Panc1 (cell line): ENCODE results near the gene TMEM151A. TPM values are rescaled to one million over a fixed set of nuclear protein-coding genes. Genes with fewer than 3 reads are reported as not detected.

Experiments used
- ATAC-seq: fragments of 200-7000 bp; cut with Tn5 transposase; 2 replicates; pipeline ENCODE4 v1.9.1; 2020; ENCODE audit warnings: mild to moderate bottlenecking, moderate library complexity
- BruUV-seq: library from RNA; stranded (reverse); fragments of 400-500 nt; replicated peaks from 2 replicates; lab custom pipeline; 2021; lab: Mats Ljungman, UMichigan
- CTCF ChIA-PET: fragments of 300-600 bp; sonication (Branson Sonifier 250); formaldehyde crosslinking; loops from one replicate; lab custom pipeline; 2022; ENCODE audit warnings: antibody characterized with exemption; lab: Charles Lee
- POLR2A ChIA-PET: fragments of 300-600 bp; sonication (Branson Sonifier 250); formaldehyde crosslinking; loops from one replicate; lab custom pipeline; 2022; ENCODE audit warnings: antibody characterized with exemption; lab: Charles Lee
- DNase-seq: peaks from one replicate; pipeline ENCODE4 v3.0.0-alpha.2; 2010; ENCODE audit warnings: low read depth, low spot score
- H3K27ac ChIP-seq: 2 replicates; pipeline ENCODE4 v1.5.1; 2011; ENCODE audit warnings: mild to moderate bottlenecking, low read length, inconsistent platforms
- H3K27me3 ChIP-seq: fragments of 200-500 bp; sonication (Bioruptor generic); 2 replicates; pipeline ENCODE4 v1.6.0; 2014; ENCODE audit warnings: low read length, inconsistent platforms; ENCODE audit not compliant: control insufficient read depth, insufficient read depth
- H3K36me3 ChIP-seq: fragments of 200-500 bp; sonication (Bioruptor generic); 2 replicates; pipeline ENCODE4 v1.5.1; 2014; ENCODE audit warnings: inconsistent platforms, mild to moderate bottlenecking, low read length, moderate library complexity; ENCODE audit not compliant: control insufficient read depth, insufficient read depth
- H3K4me1 ChIP-seq: 2 replicates; pipeline ENCODE4 v1.5.1; 2011; ENCODE audit warnings: inconsistent platforms, mild to moderate bottlenecking, low read length, moderate library complexity; ENCODE audit not compliant: control insufficient read depth, insufficient read depth
- H3K4me3 ChIP-seq, 2 experiments: 2 replicates each; pipeline ENCODE4 v1.5.1; 2011 to 2012; ENCODE audit warnings: low read depth in 2 of 2, low read length in 2 of 2, mild to moderate bottlenecking in 2 of 2, inconsistent platforms in 1 of 2, moderate library complexity in 1 of 2
- H3K9me3 ChIP-seq: fragments of 200-500 bp; sonication (Bioruptor generic); 2 replicates; pipeline ENCODE4 v1.5.1; 2014; ENCODE audit warnings: low read depth, mild to moderate bottlenecking, inconsistent platforms, low read length, moderate library complexity; ENCODE audit not compliant: control insufficient read depth, insufficient read depth
- POLR2AphosphoS5 ChIP-seq: IDR thresholded peaks from 2 replicates; pipeline ENCODE4 v1.6.1; 2012; ENCODE audit warnings: mild to moderate bottlenecking, low read depth, low read length, moderate library complexity
- SIN3A ChIP-seq: IDR thresholded peaks from 2 replicates; pipeline ENCODE4 v1.6.1; 2012; ENCODE audit warnings: low read depth, mild to moderate bottlenecking, low read length, moderate library complexity, borderline replicate concordance; ENCODE audit not compliant: insufficient read depth
- TCF7L2 ChIP-seq: IDR thresholded peaks from 2 replicates; pipeline ENCODE4 v1.6.1; 2011; ENCODE audit warnings: mild to moderate bottlenecking, low read depth, low read length, inconsistent platforms
- in situ Hi-C: cut with HindIII; loops from 2 replicates; pipeline ENCODE4 v1.10.0; 2016; ENCODE audit warnings: low sequenced_read_pairs, low pct_unique_long_range_greater_than_20kb
- intact Hi-C: fragments of 100-400 bp; cut with micrococcal nuclease; formaldehyde crosslinking; loops from one replicate; pipeline ENCODE4 v1.10.0; 2022; ENCODE audit not compliant: unreplicated experiment
- total RNA-seq: library from RNA; stranded (reverse); gene quantifications from one replicate; pipeline ENCODE4 v1.2.1, GENCODE V29; 2021; ENCODE audit not compliant: unreplicated experiment
- TF ChIP-seq, protein P1 (sequence below): fragments of 450-650 bp; IDR thresholded peaks from 2 replicates; pipeline ENCODE4 v1.5.1; 2017; ENCODE audit warnings: mild to moderate bottlenecking
- TF ChIP-seq, protein P2 (sequence below), 2 experiments: IDR thresholded peaks; 2 replicates each; pipeline ENCODE4 v1.6.1; 2011 to 2012; ENCODE audit warnings: low read depth in 2 of 2, control low read depth in 1 of 2, low read length in 1 of 2, mild to moderate bottlenecking in 1 of 2, moderate library complexity in 1 of 2; ENCODE audit not compliant: insufficient read depth in 1 of 2

Gene TMEM151A
- total RNA-seq, 1 experiment from 2014 or later, result 11.0 TPM

DNA sequence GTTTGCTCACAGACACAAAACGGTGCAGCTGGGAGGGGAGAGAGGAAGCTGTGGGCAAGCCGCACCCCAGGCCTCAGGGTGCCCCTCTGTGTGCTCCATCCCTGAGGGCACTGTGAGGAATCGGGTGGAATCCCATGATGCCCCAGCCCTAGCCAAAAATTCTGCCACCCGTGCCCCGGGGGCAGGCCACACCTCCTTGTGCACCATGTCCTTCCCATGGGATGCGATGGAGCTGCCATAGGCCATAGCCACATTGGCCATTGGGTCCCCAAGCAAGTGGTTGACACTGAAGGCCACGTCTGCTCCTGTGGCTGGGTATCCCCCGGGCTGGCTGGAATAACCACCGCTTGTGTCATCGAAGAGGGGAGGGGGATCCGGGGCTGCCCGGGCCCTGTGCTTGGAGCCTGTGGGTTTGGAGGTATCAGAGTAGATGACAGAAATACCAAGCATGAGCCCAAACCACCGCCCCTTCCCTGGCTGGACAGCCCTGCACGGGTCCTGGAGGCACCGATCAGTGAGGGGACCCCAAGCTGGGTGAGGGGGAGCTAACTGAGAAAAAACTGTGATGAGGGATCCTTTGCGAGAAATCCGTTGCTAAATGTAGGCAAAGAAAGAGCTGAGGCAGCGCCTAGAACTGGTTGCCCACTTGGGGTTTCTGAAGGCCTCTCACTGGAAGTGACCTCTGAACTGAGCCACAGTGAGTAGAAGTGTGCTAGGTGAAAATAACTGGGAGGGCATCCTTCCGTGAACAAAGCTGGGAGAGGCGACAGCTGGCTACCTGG, 3.6 kb upstream of the TMEM151A start:
- in situ Hi-C loops, result no loop called here
- Histone ChIP-seq H3K4me1 (peaks cover 26% of the 10 kb centered on the region), H3K4me3 (peak overlapping the region; percentile 83 to 86), H3K27ac (peak overlapping the region; percentile 98), H3K9me3 (no peaks in the 10 kb centered on the region), H3K36me3 (no peaks in the 10 kb centered on the region; the same call in none of the 2 replicates), H3K27me3 (no peaks in the 10 kb centered on the region)
- ATAC-seq, result peak; percentile 1; the same call in 1 of the 2 replicates
- BruUV-seq, result TSS peak; percentile 73
- CTCF ChIA-PET, result no interaction called here
- TF ChIP-seq POLR2AphosphoS5 (peak; percentile 21; the same call in 1 of the 2 replicates), TCF7L2 (no peak), SIN3A (no peak)
- intact Hi-C loops, result no loop called here
- DNase-seq, result no peak
- POLR2A ChIA-PET, result interaction anchor here (0.6 kb wide), 2 partner anchors 12 to 78 kb away, joined by 3 to 6 read pairs; no protein-coding TSS in a partner anchor

DNA sequence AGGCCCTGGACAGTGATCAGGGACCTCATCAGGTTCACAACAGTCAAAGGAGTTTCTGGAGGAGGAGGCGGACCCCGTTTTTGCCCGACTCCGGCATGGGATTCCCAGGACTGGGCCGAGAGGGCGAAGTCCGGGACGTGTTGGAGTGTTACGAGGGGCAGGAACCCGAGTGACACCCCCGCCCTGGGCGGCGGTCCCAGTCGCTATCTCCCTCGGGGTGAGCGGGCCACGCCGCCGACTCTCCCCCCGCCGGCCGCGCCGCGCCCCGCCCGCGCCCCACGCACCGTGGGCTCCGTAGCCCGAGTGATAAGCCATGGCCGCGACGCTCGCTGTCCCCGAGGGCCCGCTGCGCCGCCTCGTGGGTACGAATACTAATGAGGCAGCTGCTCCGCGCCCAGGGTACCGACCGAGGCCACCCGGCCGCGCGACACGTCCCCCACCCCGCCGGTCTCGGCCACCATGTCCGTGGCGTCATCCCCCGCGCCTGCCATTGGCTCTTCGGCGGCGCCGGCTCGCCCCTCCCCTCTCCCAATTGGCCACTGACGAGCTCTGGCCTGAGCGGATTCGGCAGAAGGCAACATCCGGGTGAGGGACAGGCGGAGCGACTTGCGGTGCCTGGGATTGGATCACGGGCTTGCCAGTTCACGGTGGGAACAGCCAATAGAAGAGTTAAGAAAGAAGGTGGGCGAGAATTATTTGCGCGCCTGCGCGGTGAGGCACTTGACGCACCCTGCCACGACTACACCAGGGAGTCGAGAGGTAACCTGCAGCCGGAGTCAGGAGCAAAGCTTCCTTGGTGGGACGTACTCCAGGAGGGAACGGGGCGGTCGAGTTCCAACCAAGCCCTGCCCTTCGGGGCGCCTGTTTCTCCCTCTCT, 2.8 kb upstream of the TMEM151A start, which contains the start of gene YIF1A:
TSS of gene YIF1A (minus strand) at position 473 of the 877 bp plus-strand sequence. CDS start at position 315, 158 bp downstream.
- ChIA-PET POLR2A (interaction anchor here (0.6 to 1.2 kb wide), 9 partner anchors 9 to 1146 kb away, joined by 4 to 9 read pairs (median 6); partner anchors contain the start of gene CNIH2), CTCF (interaction anchor here (0.6 to 1.3 kb wide), 3 partner anchors 23 to 87 kb away, joined by 3 to 5 read pairs (median 3); no protein-coding TSS in a partner anchor)
- no TSS peak for BruUV-seq
- ATAC-seq (peak; percentile 94), DNase-seq (peak; percentile 99)
- H3K4me3 ChIP-seq, result peak within 1 kb of the TSS; percentile 83 to 86
- no peaks in the 10 kb centered on the region for H3K9me3 ChIP-seq
- TF ChIP-seq TCF7L2 (no peak), SIN3A (peak; percentile 90; the same call in 1 of the 2 replicates), POLR2AphosphoS5 (peak; percentile 87)
- TF ChIP-seq, protein P1, sequence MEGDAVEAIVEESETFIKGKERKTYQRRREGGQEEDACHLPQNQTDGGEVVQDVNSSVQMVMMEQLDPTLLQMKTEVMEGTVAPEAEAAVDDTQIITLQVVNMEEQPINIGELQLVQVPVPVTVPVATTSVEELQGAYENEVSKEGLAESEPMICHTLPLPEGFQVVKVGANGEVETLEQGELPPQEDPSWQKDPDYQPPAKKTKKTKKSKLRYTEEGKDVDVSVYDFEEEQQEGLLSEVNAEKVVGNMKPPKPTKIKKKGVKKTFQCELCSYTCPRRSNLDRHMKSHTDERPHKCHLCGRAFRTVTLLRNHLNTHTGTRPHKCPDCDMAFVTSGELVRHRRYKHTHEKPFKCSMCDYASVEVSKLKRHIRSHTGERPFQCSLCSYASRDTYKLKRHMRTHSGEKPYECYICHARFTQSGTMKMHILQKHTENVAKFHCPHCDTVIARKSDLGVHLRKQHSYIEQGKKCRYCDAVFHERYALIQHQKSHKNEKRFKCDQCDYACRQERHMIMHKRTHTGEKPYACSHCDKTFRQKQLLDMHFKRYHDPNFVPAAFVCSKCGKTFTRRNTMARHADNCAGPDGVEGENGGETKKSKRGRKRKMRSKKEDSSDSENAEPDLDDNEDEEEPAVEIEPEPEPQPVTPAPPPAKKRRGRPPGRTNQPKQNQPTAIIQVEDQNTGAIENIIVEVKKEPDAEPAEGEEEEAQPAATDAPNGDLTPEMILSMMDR, result no peak
- TF ChIP-seq, protein P2, sequence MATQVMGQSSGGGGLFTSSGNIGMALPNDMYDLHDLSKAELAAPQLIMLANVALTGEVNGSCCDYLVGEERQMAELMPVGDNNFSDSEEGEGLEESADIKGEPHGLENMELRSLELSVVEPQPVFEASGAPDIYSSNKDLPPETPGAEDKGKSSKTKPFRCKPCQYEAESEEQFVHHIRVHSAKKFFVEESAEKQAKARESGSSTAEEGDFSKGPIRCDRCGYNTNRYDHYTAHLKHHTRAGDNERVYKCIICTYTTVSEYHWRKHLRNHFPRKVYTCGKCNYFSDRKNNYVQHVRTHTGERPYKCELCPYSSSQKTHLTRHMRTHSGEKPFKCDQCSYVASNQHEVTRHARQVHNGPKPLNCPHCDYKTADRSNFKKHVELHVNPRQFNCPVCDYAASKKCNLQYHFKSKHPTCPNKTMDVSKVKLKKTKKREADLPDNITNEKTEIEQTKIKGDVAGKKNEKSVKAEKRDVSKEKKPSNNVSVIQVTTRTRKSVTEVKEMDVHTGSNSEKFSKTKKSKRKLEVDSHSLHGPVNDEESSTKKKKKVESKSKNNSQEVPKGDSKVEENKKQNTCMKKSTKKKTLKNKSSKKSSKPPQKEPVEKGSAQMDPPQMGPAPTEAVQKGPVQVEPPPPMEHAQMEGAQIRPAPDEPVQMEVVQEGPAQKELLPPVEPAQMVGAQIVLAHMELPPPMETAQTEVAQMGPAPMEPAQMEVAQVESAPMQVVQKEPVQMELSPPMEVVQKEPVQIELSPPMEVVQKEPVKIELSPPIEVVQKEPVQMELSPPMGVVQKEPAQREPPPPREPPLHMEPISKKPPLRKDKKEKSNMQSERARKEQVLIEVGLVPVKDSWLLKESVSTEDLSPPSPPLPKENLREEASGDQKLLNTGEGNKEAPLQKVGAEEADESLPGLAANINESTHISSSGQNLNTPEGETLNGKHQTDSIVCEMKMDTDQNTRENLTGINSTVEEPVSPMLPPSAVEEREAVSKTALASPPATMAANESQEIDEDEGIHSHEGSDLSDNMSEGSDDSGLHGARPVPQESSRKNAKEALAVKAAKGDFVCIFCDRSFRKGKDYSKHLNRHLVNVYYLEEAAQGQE (IDR thresholded peaks at IDR 0.05; ENCODE audit: insufficient read depth in 1 of 2, low read depth in 2 of 2, low read length in 1 of 2), result no peak
- no peaks in the 10 kb centered on the region; the same call in none of the 2 replicates for H3K36me3 ChIP-seq
- peaks cover 25% of the 10 kb centered on the region for H3K4me1 ChIP-seq
- H3K27me3 ChIP-seq, result no peaks in the 10 kb centered on the region
- H3K27ac ChIP-seq, result peak within 1 kb of the TSS; percentile 98
- in situ Hi-C loops, result no loop called here
- intact Hi-C loops, result no loop called here
